Measurements from ENCODE around the gene SHLD2. TPM values are rescaled to one million over a fixed set of nuclear protein-coding genes. Genes with fewer than 3 reads are reported as not detected.

The SHLD2 gene
- total and polyA plus RNA-seq, 2 of the 13 experiments (the other 11 are each of a cell fraction or from before 2014, with no cell fraction given) = 25.7 to 53.7 TPM

DNA sequence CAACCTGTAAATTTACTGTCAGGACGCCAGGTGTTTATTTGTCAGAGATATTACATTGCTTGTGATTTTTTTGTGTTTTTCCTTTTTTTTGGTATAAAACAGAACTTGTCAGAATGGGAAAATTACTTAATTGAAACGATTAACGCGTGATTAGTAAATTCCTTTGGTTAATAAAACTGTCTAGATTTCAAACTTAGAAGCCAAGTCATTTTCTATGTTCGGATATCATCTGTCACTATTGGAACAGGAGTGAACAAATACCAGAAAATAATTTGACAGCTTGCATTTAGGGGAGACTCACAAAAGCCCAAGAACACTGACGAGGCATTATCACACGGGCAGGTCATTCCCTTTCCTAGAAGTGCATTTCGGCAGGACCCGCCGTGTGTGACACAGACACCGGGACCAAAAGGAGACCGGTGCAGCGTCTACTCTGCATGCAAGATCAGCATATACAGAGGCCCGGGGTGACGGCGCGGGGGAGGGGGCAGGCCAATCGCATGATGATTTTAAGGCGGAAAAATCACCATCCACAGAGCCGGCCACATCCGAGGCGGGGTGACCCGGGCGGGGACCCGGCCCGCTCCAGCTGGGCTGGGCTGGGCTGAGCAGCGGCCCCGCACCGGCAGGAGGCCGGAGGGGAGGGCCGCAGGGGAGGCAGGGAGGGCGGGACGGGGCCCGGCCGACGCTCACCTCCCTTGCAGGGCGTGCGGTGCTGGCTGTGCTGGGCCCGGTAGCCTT, 1.2 kb upstream of the SHLD2 start (continued):
- TF ChIP-seq, protein P1, sequence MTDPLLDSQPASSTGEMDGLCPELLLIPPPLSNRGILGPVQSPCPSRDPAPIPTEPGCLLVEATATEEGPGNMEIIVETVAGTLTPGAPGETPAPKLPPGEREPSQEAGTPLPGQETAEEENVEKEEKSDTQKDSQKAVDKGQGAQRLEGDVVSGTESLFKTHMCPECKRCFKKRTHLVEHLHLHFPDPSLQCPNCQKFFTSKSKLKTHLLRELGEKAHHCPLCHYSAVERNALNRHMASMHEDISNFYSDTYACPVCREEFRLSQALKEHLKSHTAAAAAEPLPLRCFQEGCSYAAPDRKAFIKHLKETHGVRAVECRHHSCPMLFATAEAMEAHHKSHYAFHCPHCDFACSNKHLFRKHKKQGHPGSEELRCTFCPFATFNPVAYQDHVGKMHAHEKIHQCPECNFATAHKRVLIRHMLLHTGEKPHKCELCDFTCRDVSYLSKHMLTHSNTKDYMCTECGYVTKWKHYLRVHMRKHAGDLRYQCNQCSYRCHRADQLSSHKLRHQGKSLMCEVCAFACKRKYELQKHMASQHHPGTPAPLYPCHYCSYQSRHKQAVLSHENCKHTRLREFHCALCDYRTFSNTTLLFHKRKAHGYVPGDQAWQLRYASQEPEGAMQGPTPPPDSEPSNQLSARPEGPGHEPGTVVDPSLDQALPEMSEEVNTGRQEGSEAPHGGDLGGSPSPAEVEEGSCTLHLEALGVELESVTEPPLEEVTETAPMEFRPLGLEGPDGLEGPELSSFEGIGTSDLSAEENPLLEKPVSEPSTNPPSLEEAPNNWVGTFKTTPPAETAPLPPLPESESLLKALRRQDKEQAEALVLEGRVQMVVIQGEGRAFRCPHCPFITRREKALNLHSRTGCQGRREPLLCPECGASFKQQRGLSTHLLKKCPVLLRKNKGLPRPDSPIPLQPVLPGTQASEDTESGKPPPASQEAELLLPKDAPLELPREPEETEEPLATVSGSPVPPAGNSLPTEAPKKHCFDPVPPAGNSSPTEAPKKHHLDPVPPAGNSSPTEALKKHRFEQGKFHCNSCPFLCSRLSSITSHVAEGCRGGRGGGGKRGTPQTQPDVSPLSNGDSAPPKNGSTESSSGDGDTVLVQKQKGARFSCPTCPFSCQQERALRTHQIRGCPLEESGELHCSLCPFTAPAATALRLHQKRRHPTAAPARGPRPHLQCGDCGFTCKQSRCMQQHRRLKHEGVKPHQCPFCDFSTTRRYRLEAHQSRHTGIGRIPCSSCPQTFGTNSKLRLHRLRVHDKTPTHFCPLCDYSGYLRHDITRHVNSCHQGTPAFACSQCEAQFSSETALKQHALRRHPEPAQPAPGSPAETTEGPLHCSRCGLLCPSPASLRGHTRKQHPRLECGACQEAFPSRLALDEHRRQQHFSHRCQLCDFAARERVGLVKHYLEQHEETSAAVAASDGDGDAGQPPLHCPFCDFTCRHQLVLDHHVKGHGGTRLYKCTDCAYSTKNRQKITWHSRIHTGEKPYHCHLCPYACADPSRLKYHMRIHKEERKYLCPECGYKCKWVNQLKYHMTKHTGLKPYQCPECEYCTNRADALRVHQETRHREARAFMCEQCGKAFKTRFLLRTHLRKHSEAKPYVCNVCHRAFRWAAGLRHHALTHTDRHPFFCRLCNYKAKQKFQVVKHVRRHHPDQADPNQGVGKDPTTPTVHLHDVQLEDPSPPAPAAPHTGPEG (CRISPR knock-in tag; IDR thresholded peaks at IDR 0.05) = 0 out of 2 replicates have a peak, but pooled peaks have one; percentile 59
- TF ChIP-seq, protein P2, sequence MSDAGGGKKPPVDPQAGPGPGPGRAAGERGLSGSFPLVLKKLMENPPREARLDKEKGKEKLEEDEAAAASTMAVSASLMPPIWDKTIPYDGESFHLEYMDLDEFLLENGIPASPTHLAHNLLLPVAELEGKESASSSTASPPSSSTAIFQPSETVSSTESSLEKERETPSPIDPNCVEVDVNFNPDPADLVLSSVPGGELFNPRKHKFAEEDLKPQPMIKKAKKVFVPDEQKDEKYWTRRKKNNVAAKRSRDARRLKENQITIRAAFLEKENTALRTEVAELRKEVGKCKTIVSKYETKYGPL (CRISPR knock-in tag; IDR thresholded peaks at IDR 0.05) = no peak
- TF ChIP-seq, protein P3, sequence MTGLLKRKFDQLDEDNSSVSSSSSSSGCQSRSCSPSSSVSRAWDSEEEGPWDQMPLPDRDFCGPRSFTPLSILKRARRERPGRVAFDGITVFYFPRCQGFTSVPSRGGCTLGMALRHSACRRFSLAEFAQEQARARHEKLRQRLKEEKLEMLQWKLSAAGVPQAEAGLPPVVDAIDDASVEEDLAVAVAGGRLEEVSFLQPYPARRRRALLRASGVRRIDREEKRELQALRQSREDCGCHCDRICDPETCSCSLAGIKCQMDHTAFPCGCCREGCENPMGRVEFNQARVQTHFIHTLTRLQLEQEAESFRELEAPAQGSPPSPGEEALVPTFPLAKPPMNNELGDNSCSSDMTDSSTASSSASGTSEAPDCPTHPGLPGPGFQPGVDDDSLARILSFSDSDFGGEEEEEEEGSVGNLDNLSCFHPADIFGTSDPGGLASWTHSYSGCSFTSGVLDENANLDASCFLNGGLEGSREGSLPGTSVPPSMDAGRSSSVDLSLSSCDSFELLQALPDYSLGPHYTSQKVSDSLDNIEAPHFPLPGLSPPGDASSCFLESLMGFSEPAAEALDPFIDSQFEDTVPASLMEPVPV (CRISPR knock-in tag; IDR thresholded peaks at IDR 0.05) = no peak
- TF ChIP-seq NFIB (CRISPR knock-in tag; IDR thresholded peaks at IDR 0.05; ENCODE audit: borderline replicate concordance) (no peak), ZNF703 (CRISPR knock-in tag; IDR thresholded peaks at IDR 0.05; ENCODE audit: borderline replicate concordance) (no peak), GTF3A (CRISPR knock-in tag; conservative IDR thresholded peaks at IDR 0.05) (no peak), HIVEP1 (CRISPR knock-in tag; IDR thresholded peaks at IDR 0.05) (no peak), TCF12 (IDR thresholded peaks at IDR 0.05) (no peak), TCF12 (CRISPR knock-in tag; IDR thresholded peaks at IDR 0.05) (no peak), AGO2 (optimal IDR thresholded peaks at IDR 0.05; ENCODE audit: low read depth, low read length) (peak; percentile 97)
- TF ChIP-seq, protein P4, sequence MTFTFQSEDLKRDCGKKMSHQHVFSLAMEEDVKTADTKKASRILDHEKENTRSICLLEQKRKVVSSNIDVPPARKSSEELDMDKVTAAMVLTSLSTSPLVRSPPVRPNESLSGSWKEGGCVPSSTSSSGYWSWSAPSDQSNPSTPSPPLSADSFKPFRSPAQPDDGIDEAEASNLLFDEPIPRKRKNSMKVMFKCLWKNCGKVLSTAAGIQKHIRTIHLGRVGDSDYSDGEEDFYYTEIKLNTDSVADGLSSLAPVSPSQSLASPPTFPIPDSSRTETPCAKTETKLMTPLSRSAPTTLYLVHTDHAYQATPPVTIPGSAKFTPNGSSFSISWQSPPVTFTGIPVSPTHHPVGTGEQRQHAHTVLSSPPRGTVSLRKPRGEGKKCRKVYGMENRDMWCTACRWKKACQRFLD (CRISPR knock-in tag; IDR thresholded peaks at IDR 0.05; ENCODE audit: borderline replicate concordance) = no peak
- TF ChIP-seq, protein P5, sequence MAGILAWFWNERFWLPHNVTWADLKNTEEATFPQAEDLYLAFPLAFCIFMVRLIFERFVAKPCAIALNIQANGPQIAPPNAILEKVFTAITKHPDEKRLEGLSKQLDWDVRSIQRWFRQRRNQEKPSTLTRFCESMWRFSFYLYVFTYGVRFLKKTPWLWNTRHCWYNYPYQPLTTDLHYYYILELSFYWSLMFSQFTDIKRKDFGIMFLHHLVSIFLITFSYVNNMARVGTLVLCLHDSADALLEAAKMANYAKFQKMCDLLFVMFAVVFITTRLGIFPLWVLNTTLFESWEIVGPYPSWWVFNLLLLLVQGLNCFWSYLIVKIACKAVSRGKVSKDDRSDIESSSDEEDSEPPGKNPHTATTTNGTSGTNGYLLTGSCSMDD (CRISPR knock-in tag; IDR thresholded peaks at IDR 0.05) = 0 out of 2 replicates have a peak, but pooled peaks have one; percentile 8
- TF ChIP-seq, protein P6, sequence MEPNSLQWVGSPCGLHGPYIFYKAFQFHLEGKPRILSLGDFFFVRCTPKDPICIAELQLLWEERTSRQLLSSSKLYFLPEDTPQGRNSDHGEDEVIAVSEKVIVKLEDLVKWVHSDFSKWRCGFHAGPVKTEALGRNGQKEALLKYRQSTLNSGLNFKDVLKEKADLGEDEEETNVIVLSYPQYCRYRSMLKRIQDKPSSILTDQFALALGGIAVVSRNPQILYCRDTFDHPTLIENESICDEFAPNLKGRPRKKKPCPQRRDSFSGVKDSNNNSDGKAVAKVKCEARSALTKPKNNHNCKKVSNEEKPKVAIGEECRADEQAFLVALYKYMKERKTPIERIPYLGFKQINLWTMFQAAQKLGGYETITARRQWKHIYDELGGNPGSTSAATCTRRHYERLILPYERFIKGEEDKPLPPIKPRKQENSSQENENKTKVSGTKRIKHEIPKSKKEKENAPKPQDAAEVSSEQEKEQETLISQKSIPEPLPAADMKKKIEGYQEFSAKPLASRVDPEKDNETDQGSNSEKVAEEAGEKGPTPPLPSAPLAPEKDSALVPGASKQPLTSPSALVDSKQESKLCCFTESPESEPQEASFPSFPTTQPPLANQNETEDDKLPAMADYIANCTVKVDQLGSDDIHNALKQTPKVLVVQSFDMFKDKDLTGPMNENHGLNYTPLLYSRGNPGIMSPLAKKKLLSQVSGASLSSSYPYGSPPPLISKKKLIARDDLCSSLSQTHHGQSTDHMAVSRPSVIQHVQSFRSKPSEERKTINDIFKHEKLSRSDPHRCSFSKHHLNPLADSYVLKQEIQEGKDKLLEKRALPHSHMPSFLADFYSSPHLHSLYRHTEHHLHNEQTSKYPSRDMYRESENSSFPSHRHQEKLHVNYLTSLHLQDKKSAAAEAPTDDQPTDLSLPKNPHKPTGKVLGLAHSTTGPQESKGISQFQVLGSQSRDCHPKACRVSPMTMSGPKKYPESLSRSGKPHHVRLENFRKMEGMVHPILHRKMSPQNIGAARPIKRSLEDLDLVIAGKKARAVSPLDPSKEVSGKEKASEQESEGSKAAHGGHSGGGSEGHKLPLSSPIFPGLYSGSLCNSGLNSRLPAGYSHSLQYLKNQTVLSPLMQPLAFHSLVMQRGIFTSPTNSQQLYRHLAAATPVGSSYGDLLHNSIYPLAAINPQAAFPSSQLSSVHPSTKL (CRISPR knock-in tag; IDR thresholded peaks at IDR 0.05) = no peak
